ENCODE measurements around the gene CAPZB. TPM values are rescaled to one million over a fixed set of nuclear protein-coding genes. Genes with fewer than 3 reads are reported as not detected.

The CAPZB gene
- total RNA-seq, 1 donor from 2014 or later: 102 TPM

GRCh38 chr1:19374083-19374801 lies 111.1 kb downstream of the CAPZB start:
- DNase-seq (ENCODE audit: low spot score in 2 of 2): no peak
- Histone ChIP-seq H3K27ac (peak overlapping the region in 1 of 2 donors; percentile 13), H3K4me3 (no peak overlapping the region), H3K27me3 (no peaks in the 10 kb centered on the region), H3K4me1 (peaks cover 0 to 5% of the 10 kb centered on the region in 2 donors), H3K9me3 (no peaks in the 10 kb centered on the region), H3K36me3 (peaks cover 52 to 61% of the 10 kb centered on the region in 2 donors)
- intact Hi-C loops (cut with DNase I): no loop called here
- peak in 1 of 3 experiments; percentile 24 for TF ChIP-seq CTCF (IDR thresholded peaks at IDR 0.05)

- no peak overlapping the region for H3K4me3 ChIP-seq
- H3K36me3 ChIP-seq: peaks cover 50 to 59% of the 10 kb centered on the region in 2 donors
- peak overlapping the region in 1 of 2 donors; percentile 34 for H3K27ac ChIP-seq
- peaks cover 0 to 5% of the 10 kb centered on the region in 2 donors for H3K4me1 ChIP-seq
- intact Hi-C loops (cut with DNase I): no loop called here
- DNase-seq (ENCODE audit: low spot score in 2 of 2): no peak
- TF ChIP-seq CTCF (IDR thresholded peaks at IDR 0.05): no peak
- H3K9me3 ChIP-seq: no peaks in the 10 kb centered on the region
- H3K27me3 ChIP-seq: no peaks in the 10 kb centered on the region
These were observed 111.9 kb downstream of the CAPZB start for GRCh38 chr1:19373211-19374082.

GRCh38 chr1:19372602-19373001 lies 112.7 kb downstream of the CAPZB start:
- Histone ChIP-seq H3K36me3 (peaks cover 44 to 51% of the 10 kb centered on the region in 2 donors), H3K27me3 (no peaks in the 10 kb centered on the region), H3K4me3 (no peak overlapping the region), H3K4me1 (peaks cover 0 to 11% of the 10 kb centered on the region in 2 donors), H3K27ac (no peak overlapping the region), H3K9me3 (no peaks in the 10 kb centered on the region)
- TF ChIP-seq CTCF (IDR thresholded peaks at IDR 0.05): no peak
- intact Hi-C loops (cut with DNase I): no loop called here
- DNase-seq (ENCODE audit: low spot score in 2 of 2): no peak

GRCh38 chr1:19372136-19372514 lies 113.2 kb downstream of the CAPZB start:
- Histone ChIP-seq H3K4me1 (peaks cover 0 to 15% of the 10 kb centered on the region in 2 donors), H3K36me3 (peaks cover 39 to 46% of the 10 kb centered on the region in 2 donors), H3K9me3 (no peaks in the 10 kb centered on the region), H3K27ac (no peak overlapping the region), H3K4me3 (no peak overlapping the region), H3K27me3 (no peaks in the 10 kb centered on the region)
- intact Hi-C loops (cut with DNase I): no loop called here
- no peak for TF ChIP-seq CTCF (IDR thresholded peaks at IDR 0.05)
- DNase-seq (ENCODE audit: low spot score in 2 of 2): no peak

GRCh38 chr1:19371226-19372135 lies 113.9 kb downstream of the CAPZB start:
- TF ChIP-seq CTCF (IDR thresholded peaks at IDR 0.05): no peak
- H3K4me3 ChIP-seq: no peak overlapping the region
- peaks cover 0 to 16% of the 10 kb centered on the region in 2 donors for H3K4me1 ChIP-seq
- H3K9me3 ChIP-seq: no peaks in the 10 kb centered on the region
- no peak overlapping the region for H3K27ac ChIP-seq
- DNase-seq (ENCODE audit: low spot score in 2 of 2): no peak
- intact Hi-C loops (cut with DNase I): no loop called here
- peaks cover 33 to 40% of the 10 kb centered on the region in 2 donors for H3K36me3 ChIP-seq
- H3K27me3 ChIP-seq: no peaks in the 10 kb centered on the region
